HL-60 (cell line): ENCODE measurements around the gene CHST11.
A peak's percentile ranks its signal among the peaks of the same experiment; 100 is the strongest.

Source experiments
- DNase-seq, 2 experiments: peaks; one replicate each; pipeline ENCODE4 v3.0.0-alpha.2; 2010 to 2020; ENCODE audit warnings: low read depth in 1 of 2, low spot score in 1 of 2
- H3K27ac ChIP-seq: fragments of 250-450 bp; sonication (Bioruptor Pico); replicated peaks from 2 replicates; pipeline ENCODE4 v1.5.1; 2020; ENCODE audit warnings: mild to moderate bottlenecking, moderate library complexity
- H3K27me3 ChIP-seq: fragments of 250-450 bp; sonication (Bioruptor Pico); 2 replicates; pipeline ENCODE4 v1.5.1; 2021; ENCODE audit warnings: mild to moderate bottlenecking, moderate library complexity; ENCODE audit not compliant: insufficient read depth, poor library complexity, severe bottlenecking
- H3K4me3 ChIP-seq: replicated peaks from 2 replicates; pipeline ENCODE4 v1.5.1; 2011; ENCODE audit warnings: mild to moderate bottlenecking, control low read depth, low read length; ENCODE audit not compliant: insufficient read depth
- GABPA ChIP-seq: IDR thresholded peaks from 2 replicates; pipeline ENCODE4 v1.6.1; 2012; ENCODE audit warnings: low read depth
- POLR2AphosphoS5 ChIP-seq: IDR thresholded peaks from 2 replicates; pipeline ENCODE4 v1.6.1; 2012; ENCODE audit warnings: low read depth
- REST ChIP-seq: IDR thresholded peaks from 2 replicates; pipeline ENCODE4 v1.6.1; 2012; ENCODE audit warnings: low read depth; ENCODE audit not compliant: insufficient replicate concordance
- SPI1 ChIP-seq: IDR thresholded peaks from 2 replicates; pipeline ENCODE4 v1.6.1; 2012; ENCODE audit warnings: low read depth, mild to moderate bottlenecking, borderline replicate concordance
- TF ChIP-seq, protein P1 (sequence below): IDR thresholded peaks from one replicate; pipeline ENCODE4 v1.5.1; 2011; ENCODE audit warnings: low read length, control low read depth, inconsistent platforms; ENCODE audit not compliant: insufficient read depth

Gene CHST11

DNA sequence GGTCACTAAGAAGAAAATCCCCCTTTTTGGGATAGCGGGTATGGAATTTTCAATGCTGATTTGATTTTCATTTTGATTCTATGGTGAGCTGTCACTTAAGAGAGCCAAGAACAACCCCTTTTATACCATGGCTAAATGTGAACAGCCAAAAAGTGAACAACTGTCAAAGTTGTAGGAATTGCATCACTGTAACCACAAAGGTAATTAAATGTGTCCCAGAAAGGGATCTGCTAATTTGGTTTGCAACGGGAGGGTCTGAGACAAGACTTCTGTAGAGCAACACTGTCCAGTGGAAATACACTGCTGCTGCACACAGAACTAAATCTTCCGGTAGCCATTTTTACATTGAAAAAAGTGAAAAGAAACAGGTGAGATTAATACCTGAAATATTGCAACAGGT is 14.6 kb downstream of the CHST11 start:
- DNase-seq: no peak
- TF ChIP-seq POLR2AphosphoS5 (no peak), GABPA (no peak), REST (no peak), SPI1 (no peak)
- TF ChIP-seq, protein P1, sequence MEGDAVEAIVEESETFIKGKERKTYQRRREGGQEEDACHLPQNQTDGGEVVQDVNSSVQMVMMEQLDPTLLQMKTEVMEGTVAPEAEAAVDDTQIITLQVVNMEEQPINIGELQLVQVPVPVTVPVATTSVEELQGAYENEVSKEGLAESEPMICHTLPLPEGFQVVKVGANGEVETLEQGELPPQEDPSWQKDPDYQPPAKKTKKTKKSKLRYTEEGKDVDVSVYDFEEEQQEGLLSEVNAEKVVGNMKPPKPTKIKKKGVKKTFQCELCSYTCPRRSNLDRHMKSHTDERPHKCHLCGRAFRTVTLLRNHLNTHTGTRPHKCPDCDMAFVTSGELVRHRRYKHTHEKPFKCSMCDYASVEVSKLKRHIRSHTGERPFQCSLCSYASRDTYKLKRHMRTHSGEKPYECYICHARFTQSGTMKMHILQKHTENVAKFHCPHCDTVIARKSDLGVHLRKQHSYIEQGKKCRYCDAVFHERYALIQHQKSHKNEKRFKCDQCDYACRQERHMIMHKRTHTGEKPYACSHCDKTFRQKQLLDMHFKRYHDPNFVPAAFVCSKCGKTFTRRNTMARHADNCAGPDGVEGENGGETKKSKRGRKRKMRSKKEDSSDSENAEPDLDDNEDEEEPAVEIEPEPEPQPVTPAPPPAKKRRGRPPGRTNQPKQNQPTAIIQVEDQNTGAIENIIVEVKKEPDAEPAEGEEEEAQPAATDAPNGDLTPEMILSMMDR: no peak
- H3K27me3 ChIP-seq: no peaks in the 10 kb centered on the region
- H3K4me3 ChIP-seq: no peak overlapping the region
- peak overlapping the region; percentile 29; the same call in 1 of the 2 replicates for H3K27ac ChIP-seq

GRCh38 chr12:104472748-104473147 is 16.0 kb downstream of the CHST11 start:
- Histone ChIP-seq H3K27me3 (no peaks in the 10 kb centered on the region), H3K4me3 (no peak overlapping the region), H3K27ac (0 out of 2 replicates have a peak overlapping the region, but pooled peaks have one; percentile 5)
- no peak for TF ChIP-seq POLR2AphosphoS5
- TF ChIP-seq, protein P1: no peak
- no peak for TF ChIP-seq SPI1
- TF ChIP-seq REST: no peak
- TF ChIP-seq GABPA: no peak
- no peak for DNase-seq

DNA sequence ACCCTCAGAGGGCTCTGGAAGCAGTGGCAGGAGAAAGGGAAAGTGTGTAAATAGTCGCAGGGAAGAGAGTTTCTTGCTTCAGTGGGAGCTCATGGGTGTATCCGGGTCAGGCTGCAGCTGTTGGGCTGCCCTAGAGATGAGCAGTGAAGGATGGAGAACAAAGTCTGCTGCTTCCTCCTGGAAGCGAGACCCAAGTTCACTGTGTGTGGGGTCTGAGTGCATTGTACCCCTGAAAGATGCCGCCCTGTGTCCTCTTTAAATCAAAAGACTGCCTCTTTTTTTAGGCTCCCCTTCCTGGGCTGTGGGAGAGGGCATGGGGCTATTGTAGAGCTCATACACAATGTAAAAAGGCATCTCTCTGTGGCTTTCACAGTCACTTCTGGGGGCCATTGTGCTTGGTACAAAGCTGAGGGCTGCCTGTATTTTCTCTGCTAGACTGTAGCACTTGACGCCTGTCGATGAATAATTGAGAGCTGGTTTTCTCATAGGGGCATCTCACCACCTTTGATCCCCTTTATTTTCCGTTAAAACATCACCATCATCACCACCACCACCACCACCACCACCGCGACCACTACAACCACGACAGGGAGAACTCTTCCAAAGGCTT is 16.7 kb downstream of the CHST11 start:
- Histone ChIP-seq H3K4me3 (no peak overlapping the region), H3K27ac (0 out of 2 replicates have a peak overlapping the region, but pooled peaks have one; percentile 5), H3K27me3 (no peaks in the 10 kb centered on the region)
- no peak for DNase-seq
- no peak; the same call in 1 of the 2 replicates for TF ChIP-seq POLR2AphosphoS5
- no peak for TF ChIP-seq SPI1
- TF ChIP-seq GABPA: no peak
- TF ChIP-seq REST: no peak
- TF ChIP-seq, protein P1: no peak
